Posterior cingulate gyrus (tissue), 11 donors: Measurements from ENCODE around the gene SIX1.

Experiments used
- DNase-seq, 10 donors: peaks; one replicate each; pipeline versions ENCODE4 v3.0.0 to v3.0.0-alpha.2; 2020 to 2021; ENCODE audit warnings: mixed read lengths in 3 of 10
- intact Hi-C: fragments of 100-400 bp; cut with DNase I; formaldehyde crosslinking; loops from one replicate; pipeline ENCODE4 v1.15.1; 2023

The SIX1 gene

GRCh38 chr14:60648934-60649874, at the start of gene SIX1:
SIX1 (minus strand) TSS chr14:60649477; CDS start chr14:60649189, 288 bp downstream.
- peak in 2 of 10 donors; percentile 34 to 77 for DNase-seq
- intact Hi-C loops: no loop called here

DNA sequence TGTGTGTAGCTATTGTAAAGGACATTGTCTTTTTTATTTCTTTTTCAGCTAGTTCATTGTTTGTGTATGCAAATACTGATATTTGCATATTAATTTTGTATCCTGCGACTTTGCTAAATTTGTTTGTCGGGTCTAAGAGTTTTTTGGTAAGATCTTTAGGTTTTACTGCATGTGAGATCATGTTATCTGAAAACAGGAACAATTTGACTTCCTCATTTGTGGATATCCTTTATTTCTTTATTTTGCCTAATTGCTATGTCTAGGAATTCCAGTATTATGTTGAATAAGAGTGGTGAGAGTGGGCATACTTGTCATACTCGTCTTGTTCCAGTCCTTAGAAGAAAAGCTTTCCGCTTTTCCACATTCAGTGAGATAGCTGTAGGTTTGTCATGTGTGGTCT, 46.0 kb upstream of the SIX1 start:
- no peak for DNase-seq
- intact Hi-C loops: no loop called here

DNA sequence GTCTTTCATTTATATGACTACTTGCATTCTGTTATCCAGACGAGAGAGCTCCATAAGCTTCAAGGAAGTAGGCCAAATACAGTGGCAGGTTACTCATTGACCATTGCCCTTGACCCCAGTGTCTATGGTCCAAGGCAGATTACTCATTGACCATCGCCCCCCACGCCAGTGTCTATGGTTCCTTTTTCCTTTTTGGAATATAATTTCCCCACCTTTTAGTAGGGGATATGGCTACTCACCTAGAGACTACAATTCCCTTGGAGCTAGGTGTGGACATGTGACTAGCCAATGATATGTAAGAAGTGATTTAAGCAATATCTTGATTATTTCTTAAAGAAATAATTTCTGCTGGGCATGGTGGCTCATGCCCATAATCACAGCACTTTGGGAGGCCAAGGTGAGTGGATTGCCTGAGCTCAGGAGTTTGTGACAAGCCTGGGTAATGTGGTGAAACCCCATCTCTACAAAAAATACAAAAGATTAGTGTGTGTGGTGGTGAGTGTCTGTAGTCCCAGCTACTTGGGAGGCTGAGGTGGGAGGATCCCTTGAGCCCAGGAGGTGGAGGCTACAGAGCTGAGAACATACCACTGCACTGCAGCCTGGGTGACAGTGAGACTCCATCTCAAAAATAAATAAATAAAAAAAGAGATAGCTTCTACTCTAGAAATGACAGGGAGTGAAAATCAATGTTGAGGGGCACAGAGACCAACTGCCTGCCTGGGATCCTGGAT, 42.3 kb upstream of the SIX1 start:
- intact Hi-C loops: no loop called here
- DNase-seq: no peak

DNA sequence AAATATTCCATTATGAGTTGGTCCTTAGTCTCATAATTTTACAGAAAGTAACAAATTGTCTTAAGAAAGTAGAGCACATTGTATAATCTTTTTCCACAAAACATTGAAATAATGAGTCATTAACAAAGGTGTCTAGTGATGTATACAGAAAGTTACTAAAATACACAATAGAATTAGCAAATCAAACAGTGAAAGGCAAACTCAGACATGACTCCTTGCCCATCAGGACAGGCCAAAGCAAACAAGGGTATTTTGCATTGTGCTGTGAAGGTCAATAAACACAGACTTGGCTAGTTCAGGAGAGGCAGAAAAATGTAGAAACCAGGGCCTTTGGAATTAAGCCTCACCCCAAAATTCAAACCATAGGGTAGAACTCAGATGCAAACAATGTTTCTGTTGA, 37.6 kb upstream of the SIX1 start:
- no peak for DNase-seq
- intact Hi-C loops: no loop called here

- intact Hi-C loops: no loop called here
- DNase-seq: no peak
Measured at GRCh38 chr14:60684203-60684602, 34.9 kb upstream of the SIX1 start.

DNA sequence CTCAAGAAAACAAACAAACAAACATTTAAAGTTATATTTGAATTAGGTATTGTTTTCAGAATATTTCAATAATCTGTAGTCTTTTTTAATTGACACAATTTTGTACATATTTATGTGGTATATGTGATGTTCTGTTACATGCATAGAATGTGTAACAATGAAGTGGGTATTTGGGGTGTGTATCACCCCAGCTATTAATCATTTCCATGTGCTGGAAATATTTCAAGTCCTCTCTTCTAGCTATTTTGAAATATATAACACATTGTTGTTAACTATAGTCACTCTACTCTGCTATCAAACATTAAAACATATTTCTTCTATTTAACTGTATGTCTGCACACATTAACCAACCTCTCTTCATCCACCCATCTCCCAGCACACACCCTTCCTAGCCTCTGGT, 32.0 kb upstream of the SIX1 start:
- DNase-seq: no peak
- intact Hi-C loops: no loop called here

GRCh38 chr14:60680511-60680910, 31.2 kb upstream of the SIX1 start:
- intact Hi-C loops: no loop called here
- no peak for DNase-seq

- DNase-seq: no peak
- intact Hi-C loops: no loop called here
Measured at GRCh38 chr14:60679566-60680258, 30.4 kb upstream of the SIX1 start.

DNA sequence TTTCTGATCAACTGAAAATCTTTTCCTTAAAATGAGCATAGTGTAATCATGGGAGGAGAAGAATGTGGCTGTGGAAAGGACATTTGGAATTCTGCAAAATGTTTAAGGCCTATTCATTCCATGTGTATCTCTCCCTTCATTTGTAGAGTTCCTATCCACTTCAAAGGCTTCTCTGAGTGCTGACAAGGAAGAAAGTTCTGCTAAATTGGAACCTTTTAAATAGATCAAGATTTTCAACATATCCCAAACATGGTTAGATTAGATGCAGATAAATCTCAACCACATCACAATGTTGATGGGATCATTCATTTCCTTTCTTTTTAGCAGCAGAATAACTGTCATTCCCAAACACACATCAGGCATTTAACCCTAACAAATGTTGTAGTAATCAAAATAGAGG, 28.4 kb upstream of the SIX1 start:
- DNase-seq: no peak
- intact Hi-C loops: no loop called here

DNA sequence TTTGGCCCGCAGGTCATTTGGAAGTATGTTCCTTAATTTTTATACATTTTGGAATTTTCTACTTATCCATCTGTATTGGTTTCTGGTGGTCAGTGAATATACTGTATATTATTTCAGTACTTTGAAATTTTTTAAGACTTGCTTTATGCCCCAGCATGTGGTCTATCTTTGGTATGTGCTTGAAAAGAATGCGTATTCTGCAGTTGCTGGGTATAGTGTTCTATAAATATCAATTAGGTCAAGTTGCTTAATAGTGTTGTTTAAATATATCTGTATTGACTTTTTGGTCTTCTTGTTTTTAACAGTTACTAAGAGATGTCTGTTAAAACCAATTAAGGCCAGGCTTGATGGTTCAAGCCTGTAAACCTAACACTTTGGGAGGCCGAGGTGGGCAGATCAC, 21.7 kb upstream of the SIX1 start:
- no peak for DNase-seq
- intact Hi-C loops: no loop called here

- intact Hi-C loops: no loop called here
- no peak for DNase-seq
Measured at GRCh38 chr14:60668431-60669112, 19.3 kb upstream of the SIX1 start.

DNA sequence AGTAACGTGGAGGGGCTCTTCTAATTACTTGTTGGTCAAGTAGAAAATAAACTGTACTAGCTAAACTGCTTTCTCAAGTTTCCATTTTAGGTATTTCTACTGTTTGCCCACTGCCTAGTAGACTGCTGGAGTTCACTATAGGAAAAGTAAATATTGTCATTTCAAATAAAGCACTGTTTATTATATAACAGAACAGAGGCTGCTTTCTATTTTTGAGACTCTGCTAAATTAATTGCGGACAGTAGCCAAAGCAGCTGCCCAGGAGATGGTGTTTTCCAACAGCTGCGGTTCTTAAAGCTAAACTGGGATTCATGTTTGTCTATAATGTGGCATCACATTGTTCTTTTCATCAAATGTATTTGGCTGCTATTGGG, 15.9 kb upstream of the SIX1 start:
- no peak for DNase-seq
- intact Hi-C loops: no loop called here

GRCh38 chr14:60662982-60663381, 13.7 kb upstream of the SIX1 start:
- DNase-seq: no peak
- intact Hi-C loops: no loop called here

DNA sequence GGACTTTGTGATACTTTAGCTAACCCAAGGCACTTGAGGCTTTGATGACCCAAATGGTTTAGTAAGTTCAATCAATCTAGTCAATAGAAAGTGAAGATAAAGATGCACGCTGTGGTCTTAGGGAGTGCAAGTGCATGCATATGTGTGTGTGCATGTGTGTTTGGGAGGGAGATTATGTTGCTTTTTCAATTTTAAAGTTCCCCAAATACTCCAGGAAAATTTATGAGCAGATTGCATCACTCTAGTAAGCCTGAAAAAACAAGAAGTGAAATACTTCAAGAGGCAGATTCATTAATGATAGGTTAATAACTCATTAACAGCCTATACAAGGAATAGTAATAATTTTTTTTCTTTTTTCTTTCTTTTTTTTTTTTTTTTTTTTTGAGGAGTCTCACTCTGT, 12.4 kb upstream of the SIX1 start:
- intact Hi-C loops: no loop called here
- DNase-seq: no peak

DNA sequence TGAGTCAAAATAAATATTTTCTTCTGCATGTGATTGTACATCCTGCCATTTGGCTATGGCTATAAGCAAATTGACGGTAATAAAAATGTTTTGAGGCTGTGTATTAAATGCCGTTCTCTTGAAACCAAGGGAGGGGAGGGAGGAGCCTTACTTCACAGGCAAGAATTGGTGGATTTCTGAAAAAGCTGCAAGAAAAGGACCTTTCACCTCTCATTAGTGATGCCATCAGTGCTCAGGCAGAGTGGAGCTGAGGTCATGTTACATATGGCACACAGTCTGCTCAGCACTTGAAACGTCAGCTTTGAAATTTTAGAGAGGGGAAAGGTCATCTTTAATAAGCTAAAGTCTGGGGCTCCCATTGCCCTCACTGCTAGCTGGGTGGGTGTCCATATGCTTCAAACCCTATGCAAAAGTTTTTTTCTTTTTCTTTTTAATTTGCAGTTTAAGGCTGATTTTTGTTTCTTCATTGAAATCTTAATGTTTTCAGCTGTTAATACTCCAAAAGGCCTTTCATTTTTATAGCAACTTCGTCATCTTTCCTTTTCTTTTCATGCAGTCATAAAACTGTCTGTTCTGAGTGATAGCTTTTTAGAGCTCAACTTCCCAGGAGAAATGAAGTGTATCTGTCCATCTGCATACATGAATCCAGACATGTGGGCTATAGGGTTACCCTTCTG, 9.8 kb upstream of the SIX1 start:
- no peak for DNase-seq
- intact Hi-C loops: no loop called here

GRCh38 chr14:60658211-60658690, 9.0 kb upstream of the SIX1 start:
- DNase-seq: no peak
- intact Hi-C loops: no loop called here

DNA sequence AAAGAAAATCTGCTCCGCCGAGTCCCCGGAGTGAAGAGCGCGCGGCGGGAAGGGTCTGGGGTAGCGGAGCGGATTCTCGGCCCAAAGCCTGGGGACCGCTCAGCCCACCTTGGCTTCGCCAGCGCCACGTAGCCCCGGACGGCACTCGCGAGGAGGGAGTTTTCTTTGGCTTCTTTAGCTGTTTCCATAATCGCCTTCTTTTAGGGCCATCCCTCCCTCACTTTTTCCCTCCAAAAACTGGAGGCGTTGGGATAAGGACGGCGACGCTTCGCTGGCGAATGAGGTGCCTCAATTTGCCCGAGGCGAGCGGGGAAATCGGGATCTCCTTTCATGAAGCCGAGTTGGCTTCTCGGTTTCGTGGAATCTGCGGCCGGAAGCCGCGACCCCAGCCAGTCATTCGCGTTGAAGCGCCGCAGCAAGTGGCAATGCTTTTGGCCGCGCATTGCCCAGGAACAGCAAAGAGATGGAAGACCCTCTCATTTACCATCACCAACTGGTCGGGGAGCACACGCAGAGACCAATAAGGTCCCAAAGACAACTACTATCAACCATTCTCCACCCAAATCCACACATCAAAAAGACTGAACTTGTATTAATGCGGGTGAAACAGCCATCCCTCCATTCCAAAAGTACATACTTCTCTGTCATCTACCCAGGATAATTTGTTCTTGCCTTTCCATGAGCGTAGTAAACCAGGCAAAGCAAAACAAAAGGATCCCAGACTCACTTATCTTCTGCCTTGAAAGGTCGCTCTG, 8.4 kb upstream of the SIX1 start:
- DNase-seq: no peak
- intact Hi-C loops: no loop called here

DNA sequence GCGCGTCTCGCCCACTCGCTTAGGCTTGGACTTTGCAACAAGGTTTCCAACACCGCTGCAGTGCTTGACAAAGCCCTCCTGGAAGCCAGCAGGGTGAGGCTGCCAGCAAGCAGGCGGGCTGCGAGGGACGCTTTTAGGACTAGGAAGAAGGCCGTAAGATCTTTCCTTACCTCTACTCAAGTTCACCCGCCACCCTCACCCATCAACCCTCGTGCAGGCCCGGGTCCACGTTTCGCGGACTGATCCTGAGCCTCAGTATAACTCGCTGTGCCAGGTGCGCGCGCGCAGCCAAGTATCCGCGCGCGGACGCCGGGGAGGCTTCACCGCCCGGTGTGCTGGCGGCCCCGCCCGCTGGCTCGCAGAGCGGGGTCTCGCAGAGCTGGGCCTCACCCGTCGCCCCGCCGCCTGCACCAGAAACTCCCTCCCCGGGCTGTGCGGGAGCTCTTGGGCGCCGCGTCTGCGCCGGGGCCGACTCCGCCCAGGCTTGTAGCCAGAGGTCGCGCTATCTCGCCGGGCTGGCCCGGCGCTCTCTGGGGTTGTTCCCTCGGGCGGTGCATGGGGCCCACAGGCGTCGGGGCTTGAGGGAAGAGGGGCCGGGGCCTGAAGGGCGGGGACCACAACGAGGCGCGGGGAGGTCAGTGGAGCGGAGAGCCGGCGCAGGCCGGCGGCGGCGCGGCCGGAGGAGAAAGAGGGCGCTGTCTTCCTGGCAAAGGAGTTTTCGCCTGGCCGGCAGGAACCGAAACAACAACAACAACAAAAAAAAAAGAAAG, 7.6 kb upstream of the SIX1 start:
- DNase-seq: peak in 1 of 10 donors; percentile 82
- intact Hi-C loops: no loop called here
